ACHN (cell line): Measurements from ENCODE around the gene RXRA.

Experiments
- DNase-seq: peaks from one replicate; pipeline ENCODE4 v3.0.0-alpha.2; 2015
- in situ Hi-C: cut with HindIII; loops from 2 replicates; pipeline ENCODE4 v1.10.0; 2017; ENCODE audit warnings: low sequenced_read_pairs, low pct_ligation_motif_present, low pct_unique_long_range_greater_than_20kb

Gene RXRA

DNA sequence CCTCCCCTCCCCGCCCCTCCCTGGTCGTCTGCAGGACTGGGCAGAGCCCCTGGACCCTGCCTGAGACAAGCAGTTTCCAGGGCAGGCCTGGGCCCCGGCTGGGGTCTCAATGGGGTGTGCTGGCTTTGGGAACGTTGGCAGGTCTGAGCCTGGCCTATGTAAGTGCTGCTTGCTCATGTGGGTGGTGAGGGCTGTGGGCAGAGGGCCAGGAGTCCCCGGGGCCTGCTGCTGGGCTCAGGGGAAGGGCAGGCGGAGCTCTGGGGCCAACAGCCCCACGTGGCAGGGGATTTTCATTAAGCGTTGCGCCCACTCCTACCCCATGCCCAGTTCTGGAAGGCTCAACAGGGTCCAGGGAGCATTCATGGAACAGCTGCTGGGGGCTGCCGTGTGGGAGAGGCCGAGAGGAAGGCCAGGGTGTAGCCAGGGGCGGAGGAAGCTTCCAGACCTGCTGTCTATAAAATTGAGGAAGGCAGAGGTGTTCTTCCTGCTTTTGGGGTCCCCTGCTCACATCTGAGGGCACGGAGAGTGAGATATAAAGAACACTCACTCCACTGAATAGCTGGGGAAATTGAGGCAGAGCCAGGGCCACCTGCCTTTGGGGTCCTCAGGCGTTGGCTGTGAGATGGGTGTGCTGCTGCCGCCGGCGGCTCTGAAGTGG, 32.5 kb downstream of the RXRA start:
- in situ Hi-C loops, result no loop called here
- no peak for DNase-seq

DNA sequence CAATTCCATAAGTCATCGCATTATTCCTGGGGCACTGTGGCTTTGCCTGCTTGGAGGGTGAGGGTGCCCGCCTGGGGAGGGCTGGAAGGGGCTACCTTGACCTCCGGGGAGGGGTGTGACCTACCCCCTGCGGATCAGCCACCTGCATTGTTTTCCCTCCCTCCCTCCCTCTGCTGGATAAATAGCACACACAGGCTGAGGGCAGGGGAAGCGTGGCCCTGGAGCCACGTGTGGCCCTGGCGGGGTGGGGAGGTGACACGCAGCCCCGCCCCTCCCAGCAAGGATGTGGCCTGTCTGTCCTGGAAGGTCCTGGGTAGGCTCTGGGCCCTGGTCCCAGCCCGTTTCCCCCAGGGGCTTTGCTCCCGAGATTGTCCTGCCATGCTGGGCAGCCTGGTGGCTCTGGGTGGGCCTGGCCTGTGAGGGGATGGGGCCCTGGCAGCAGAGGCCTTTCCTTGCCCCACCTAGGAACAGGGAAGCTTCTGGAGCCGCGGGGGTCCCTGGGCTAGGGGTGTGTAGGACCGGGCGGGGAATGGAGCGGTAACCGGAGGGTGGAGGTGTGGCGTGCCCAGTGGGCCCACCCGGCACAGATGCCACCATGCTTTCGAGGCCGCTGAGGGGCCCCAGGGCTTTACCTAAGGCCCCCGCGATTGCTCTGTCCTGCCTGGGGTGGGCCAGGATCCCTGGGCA, 33.4 kb downstream of the RXRA start:
- no peak for DNase-seq
- in situ Hi-C loops, result no loop called here

DNA sequence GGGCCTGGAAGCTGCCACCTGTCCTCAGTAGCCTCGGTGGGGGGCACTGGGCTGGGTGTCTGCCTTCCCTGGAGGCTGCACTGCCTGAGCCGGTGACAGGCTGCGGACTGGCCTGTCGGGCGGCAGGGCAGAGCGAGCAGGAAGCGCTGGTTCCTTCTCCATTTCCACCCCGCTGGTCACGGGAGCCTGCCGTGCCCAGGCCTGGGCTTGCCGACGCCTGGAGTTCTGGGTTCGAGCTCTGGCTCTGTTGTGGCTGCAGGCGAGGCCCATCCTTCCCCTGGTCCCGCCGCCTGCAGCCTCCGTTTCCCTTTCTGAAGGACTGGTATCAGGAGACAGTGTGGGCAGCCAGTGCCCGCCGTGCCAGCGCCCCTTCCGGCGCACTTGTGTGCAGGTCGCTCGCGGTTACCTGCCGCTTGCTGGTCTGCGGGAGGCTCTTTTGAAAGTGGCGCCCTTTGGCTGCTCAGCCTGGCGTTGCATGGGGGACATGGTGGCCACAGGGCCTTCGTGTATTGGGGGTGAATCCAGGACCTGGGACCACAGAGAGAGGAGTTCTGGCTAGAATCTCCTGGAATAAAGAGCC, 34.0 kb downstream of the RXRA start:
- no peak for DNase-seq
- in situ Hi-C loops, result no loop called here

GRCh38 chr9:134360897-134361296, 34.6 kb downstream of the RXRA start:
- DNase-seq, result no peak
- in situ Hi-C loops, result no loop called here

DNA sequence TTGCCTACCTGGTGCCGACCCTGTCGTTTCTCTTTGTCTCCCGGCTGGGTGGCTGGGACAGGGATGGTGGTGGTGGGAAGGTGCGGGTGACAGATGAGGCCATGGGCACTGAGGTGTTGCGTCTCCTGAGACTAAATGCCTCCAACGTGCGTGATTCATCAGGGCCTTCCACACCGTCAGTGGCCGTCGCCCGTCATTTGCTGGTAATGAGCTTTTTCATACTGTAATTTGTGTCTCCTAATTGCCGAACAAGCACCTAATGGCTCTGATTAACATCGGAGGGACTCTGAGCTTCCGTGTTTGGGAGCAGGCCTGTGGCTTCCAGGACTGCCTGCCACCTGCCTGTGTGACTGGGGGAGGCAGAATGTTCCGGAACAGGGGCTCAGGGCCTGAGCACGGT, 35.2 kb downstream of the RXRA start:
- no peak for DNase-seq
- in situ Hi-C loops, result no loop called here

DNA sequence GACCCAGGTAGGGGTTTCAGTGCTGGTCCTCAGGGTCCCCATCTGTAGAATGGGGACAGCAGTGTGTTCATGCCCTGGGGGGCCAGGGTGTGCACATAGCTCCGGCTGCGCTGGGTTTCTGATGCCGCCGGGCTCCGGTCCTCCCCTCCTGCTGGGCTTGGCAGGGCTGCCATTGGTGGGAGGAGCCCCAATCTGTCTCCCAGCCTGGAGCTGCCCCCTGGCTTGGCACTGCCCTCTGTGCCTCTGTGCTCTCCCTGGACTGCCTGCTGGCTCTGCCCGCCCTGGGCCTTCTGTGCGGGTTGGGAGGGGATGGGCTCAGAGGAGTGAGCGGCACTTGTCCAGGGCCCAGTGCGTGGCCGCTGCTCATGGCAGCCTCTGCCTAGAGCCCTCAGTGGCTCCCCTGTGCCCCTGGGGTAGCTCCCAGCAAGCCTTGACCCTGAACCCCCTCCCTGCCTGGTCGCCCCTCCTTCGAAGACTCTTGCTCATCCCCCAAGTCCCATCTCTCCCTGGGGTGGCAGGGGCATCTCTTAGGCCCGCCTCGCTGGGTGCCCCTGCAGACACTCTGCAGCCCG, 35.7 kb downstream of the RXRA start:
- in situ Hi-C loops, result no loop called here
- no peak for DNase-seq

- no peak for DNase-seq
- in situ Hi-C loops, result no loop called here
These were observed 37.2 kb downstream of the RXRA start for GRCh38 chr9:134363450-134363849.

- DNase-seq, result no peak
- in situ Hi-C loops, result no loop called here
These were observed 38.3 kb downstream of the RXRA start for GRCh38 chr9:134364391-134365114.

DNA sequence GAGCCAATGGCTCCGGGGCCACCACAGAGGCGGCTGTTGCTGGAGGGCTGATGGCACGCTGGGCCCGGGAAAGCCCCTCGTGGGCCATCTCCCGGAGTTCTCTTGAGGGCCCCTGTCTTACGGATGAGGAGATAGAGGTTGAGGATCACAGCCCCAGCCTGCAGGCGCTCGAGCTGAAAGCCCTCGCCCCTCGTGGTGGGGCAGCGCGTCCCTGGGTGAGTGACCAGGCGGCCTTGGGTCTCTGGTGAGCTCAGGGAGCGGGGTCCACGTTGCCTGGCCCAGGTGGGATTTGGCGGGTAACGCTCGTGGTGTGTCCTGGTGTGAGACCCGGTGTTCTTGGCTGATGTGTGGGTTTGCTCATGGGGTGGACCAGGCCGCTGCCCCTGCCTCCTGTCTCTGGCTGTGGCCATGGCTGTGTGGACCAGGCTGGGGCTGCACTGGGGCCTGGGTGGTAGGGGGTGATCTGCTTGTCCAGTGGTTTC, 38.9 kb downstream of the RXRA start:
- in situ Hi-C loops, result no loop called here
- no peak for DNase-seq

DNA sequence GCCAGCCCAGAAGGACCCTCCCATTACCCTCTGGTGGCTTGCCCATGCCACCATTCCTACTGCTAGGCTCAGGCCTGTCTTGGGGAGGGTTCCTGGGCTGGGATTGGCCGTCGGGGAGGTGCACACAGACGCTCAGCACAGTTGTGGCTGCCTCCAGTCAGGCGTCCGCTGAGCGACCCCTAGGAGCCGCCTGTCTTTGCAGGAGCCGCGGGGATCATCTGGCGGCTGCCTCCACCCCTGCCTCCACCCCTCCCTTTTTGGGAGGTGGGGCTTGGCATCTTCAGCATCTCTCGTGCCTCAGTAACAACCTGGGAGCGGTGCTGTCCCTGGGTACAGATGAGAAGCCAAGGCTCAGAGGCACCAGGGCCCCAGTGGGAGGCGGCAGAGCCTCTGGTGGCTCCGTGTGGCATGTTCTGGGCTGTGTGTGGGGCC, 39.6 kb downstream of the RXRA start:
- DNase-seq, result no peak
- in situ Hi-C loops, result no loop called here

- in situ Hi-C loops, result no loop called here
- no peak for DNase-seq
These were observed 40.2 kb downstream of the RXRA start for GRCh38 chr9:134366223-134367031.

- in situ Hi-C loops, result no loop called here
- DNase-seq, result no peak
These were observed 40.8 kb downstream of the RXRA start for GRCh38 chr9:134367061-134367460.

GRCh38 chr9:134367791-134368490, 41.7 kb downstream of the RXRA start:
- in situ Hi-C loops, result no loop called here
- no peak for DNase-seq

- in situ Hi-C loops, result no loop called here
- DNase-seq, result no peak
These were observed 42.3 kb downstream of the RXRA start for GRCh38 chr9:134368571-134368970.

- in situ Hi-C loops, result no loop called here
- no peak for DNase-seq
These were observed 43.4 kb downstream of the RXRA start for GRCh38 chr9:134369416-134370212.

DNA sequence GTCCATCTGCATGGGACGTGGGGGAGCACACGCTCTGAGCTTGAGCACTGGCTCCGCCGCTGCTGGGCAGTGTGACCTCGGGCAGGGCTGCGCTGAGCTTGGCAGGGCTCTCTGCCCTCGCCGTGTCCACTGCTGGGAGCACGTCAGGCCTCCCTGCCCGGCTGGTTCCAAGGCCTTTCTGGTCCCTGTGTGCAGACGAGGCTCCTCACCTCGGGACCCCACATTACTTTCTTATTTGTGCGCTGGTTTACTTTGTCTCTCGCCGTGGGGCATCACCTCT, 43.9 kb downstream of the RXRA start:
- in situ Hi-C loops, result no loop called here
- DNase-seq, result no peak

DNA sequence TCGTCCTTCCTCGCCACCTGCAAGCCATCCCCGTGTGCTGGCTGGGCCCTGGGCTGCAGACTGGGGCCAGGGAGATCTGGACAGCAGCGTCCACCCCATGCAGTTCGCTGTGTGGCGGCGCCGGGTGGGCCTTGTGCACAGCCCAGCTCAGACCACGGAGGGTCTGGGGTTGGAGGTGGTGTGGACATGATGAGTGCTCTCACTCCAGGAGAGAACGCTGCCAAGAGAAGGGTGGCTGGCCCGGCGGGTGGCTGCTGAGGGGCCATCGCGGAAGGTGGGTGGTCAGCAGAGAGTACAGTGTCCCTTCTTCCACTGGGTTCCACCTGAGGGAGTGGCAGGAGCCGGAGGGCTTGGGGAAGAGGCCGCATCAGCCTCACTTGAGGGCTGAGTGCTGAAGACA, 44.4 kb downstream of the RXRA start:
- in situ Hi-C loops, result no loop called here
- no peak for DNase-seq
